Measurements from ENCODE around the gene SUPV3L1.
"Not testable (repeated sequence)": the region's sequence is repeated elsewhere in the genome, so short reads cannot be mapped to it uniquely, and the experiment has no call there.

The SUPV3L1 gene

DNA sequence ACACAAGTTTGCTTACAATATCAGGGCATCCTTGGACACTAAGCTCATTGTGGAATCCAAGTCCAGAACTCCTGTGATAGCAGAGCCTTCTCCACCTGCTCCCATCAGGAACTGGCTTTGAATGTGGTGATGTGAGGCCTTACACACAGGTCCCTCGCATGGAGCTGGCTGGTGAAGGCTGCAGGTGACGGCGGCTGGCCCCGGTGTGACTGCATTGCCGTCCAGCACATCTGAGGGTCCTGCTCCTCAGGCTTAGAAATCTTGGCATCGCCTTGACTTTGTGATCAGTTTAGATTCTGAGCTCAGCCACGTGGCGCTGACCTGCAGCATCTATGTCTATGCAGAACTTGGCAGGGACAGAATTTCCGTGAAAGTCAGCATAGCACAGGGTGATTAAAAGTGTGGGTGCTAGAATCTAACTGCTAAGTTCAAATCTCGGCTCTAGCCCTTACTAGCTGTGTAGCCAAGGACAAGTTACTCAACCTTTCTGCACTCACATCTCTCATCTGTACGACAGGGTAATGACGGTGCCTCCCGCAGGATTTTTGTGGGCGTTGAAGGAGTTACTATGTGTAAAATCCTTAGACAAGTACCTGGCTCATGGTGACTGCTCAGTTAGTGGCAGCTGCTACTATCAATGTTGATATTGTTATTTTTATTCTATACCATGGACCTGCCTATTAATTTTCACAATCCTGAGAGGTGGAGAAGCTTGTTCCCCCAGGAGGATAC is 66.7 kb downstream of the SUPV3L1 start:
- ChIA-PET CTCF (interaction anchor here (1.1 to 2.6 kb wide), 2 partner anchors 10 to 145 kb away, joined by 4 to 7 read pairs; no protein-coding TSS in a partner anchor), POLR2A (no interaction called here)
- DNase-seq (ENCODE audit: extremely low spot score) = no peak
- TF ChIP-seq, protein P1, sequence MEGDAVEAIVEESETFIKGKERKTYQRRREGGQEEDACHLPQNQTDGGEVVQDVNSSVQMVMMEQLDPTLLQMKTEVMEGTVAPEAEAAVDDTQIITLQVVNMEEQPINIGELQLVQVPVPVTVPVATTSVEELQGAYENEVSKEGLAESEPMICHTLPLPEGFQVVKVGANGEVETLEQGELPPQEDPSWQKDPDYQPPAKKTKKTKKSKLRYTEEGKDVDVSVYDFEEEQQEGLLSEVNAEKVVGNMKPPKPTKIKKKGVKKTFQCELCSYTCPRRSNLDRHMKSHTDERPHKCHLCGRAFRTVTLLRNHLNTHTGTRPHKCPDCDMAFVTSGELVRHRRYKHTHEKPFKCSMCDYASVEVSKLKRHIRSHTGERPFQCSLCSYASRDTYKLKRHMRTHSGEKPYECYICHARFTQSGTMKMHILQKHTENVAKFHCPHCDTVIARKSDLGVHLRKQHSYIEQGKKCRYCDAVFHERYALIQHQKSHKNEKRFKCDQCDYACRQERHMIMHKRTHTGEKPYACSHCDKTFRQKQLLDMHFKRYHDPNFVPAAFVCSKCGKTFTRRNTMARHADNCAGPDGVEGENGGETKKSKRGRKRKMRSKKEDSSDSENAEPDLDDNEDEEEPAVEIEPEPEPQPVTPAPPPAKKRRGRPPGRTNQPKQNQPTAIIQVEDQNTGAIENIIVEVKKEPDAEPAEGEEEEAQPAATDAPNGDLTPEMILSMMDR (IDR thresholded peaks at IDR 0.05; ENCODE audit: control extremely low read depth, extremely low read depth, low read depth, missing control alignments) = no peak

DNA sequence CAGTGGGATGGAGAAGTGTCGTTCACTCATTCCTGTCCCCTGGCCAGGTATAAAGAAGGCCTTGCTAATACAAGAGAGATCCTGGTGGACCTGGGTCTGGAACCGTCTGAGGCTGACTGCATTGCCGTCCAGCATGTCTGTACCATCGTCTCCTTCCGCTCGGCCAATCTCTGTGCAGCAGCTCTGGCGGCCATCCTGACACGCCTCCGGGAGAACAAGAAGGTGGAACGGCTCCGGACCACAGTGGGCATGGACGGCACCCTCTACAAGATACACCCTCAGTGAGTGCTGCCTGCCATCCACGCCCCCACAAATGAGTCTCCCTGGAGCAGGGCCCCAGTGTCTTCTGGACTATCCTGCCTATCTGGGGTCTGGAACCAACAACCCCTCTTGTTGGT is 67.3 kb downstream of the SUPV3L1 start:
- ChIA-PET POLR2A (no interaction called here), CTCF (interaction anchor here (2.6 kb wide), 1 partner anchor 11 kb away, joined by 7 read pairs; no protein-coding TSS in a partner anchor)
- TF ChIP-seq, protein P1 (IDR thresholded peaks at IDR 0.05; ENCODE audit: control extremely low read depth, extremely low read depth, low read depth, missing control alignments) = no peak
- DNase-seq (ENCODE audit: extremely low spot score) = no peak

DNA sequence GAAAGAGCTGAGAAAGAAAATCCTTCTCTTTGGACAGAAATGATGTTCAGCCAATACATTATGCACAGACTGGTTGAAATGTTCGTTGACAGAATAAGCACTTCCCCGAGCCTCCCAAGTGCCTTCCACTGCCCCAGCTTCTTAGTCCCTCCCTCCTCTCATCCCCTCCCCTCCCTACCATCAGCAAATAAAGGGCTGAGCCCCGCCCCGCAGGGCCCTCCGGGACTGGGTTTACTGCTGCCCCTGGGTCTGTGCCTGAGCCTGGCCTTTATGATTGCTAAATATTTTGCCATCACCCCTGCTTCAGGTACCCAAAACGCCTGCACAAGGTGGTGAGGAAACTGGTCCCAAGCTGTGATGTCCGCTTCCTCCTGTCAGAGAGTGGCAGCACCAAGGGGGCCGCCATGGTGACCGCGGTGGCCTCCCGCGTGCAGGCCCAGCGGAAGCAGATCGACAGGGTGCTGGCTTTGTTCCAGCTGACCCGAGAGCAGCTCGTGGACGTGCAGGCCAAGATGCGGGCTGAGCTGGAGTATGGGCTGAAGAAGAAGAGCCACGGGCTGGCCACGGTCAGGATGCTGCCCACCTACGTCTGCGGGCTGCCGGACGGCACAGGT is 68.2 kb downstream of the SUPV3L1 start:
- TF ChIP-seq, protein P1 (IDR thresholded peaks at IDR 0.05; ENCODE audit: control extremely low read depth, extremely low read depth, low read depth, missing control alignments) = no peak
- ChIA-PET CTCF (no interaction called here), POLR2A (no interaction called here)
- DNase-seq (ENCODE audit: extremely low spot score) = no peak

DNA sequence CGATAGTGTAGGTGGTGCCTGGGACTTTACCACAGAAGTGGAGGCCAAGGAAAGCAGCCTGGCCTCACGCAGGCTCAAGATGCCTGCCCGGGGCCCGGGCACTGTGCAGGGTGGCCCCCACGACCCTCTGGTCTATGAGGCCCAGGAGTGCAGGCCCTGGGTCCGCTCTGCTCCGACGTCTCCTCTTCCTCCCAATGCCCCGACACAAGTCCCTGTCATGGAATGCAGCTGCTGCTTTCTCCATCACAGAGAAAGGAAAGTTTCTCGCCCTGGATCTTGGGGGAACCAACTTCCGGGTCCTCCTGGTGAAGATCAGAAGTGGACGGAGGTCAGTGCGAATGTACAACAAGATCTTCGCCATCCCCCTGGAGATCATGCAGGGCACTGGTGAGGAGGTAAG is 70.0 kb downstream of the SUPV3L1 start:
- ChIA-PET CTCF (no interaction called here), POLR2A (no interaction called here)
- TF ChIP-seq, protein P1 (IDR thresholded peaks at IDR 0.05; ENCODE audit: control extremely low read depth, extremely low read depth, low read depth, missing control alignments) = no peak
- DNase-seq (ENCODE audit: extremely low spot score) = no peak

DNA sequence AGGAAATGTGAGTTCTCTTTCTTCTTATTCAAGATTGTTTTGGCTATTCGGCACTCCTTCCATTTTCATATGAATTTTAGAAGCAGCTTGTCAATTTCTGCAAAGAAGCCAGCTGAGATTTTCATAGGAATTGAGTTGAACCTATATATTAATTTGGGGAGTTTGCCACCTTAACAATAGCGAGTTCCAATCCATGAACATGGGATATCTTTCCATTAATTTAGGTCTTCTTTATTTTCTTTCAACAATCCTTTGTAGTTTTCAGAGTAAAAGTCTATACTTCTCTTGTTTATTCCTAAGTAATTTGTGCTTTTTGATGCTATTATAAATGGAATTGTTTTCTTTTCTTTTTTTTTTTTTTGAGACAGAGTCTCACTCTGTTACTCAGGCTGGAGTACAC is 71.4 kb downstream of the SUPV3L1 start:
- CTCF ChIA-PET; DNase-seq (ENCODE audit: extremely low spot score): not testable (repeated sequence)
- POLR2A ChIA-PET = interaction anchor here (0.7 kb wide), 1 partner anchor 13 kb away, joined by 5 read pairs; no protein-coding TSS in a partner anchor

DNA sequence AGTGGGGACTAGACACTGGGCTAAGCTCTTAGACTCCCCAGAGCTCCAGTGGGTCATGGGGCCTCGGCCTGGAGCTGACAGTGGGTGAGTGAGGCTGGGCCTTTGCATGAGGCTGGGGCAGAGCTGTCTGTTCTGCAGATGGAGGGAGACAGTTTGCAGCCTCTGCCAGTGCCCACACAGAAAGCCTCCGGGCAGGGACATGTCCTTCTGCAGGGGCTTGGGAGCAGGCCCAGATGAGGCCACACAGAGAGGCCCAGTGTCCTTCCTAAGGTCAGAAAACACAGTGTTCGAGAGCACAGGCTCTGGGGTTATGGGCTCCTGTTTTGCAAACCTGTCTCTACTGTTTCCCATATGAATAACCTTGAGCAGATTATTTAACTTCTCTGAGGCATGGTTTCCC is 73.1 kb downstream of the SUPV3L1 start:
- TF ChIP-seq, protein P1 (IDR thresholded peaks at IDR 0.05; ENCODE audit: control extremely low read depth, extremely low read depth, low read depth, missing control alignments) = no peak
- ChIA-PET CTCF (interaction anchor here (0.6 to 1.3 kb wide), 3 partner anchors 13 to 29 kb away, joined by 3 to 4 read pairs (median 3); no protein-coding TSS in a partner anchor), POLR2A (no interaction called here)
- DNase-seq (ENCODE audit: extremely low spot score) = no peak

DNA sequence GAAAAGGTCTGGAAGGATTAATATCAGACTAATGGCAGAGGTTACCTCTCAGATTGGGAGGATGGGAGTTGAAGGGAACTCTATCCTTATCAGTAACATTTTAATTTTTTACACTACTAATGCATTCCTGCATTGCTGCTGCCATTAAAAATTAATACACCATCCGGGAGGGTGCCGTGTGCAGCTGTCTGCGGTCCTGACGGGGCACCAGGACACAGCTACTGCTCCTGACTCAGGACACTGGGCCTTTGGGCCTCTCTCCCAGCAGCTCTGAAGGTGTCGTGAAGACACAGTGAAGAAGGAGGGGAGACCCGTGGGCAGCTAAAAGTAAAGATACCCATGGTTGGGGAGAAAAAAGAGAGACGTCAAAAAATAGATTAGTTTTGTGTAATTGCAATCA is 74.8 kb downstream of the SUPV3L1 start:
- CTCF ChIA-PET = no interaction called here
- TF ChIP-seq, protein P1 (IDR thresholded peaks at IDR 0.05; ENCODE audit: control extremely low read depth, extremely low read depth, low read depth, missing control alignments) = no peak
- POLR2A ChIA-PET = no interaction called here
- no peak for DNase-seq (ENCODE audit: extremely low spot score)

All from GM10248 (cell line).